ENCODE data around the gene MT1X. TPM values are rescaled to one million over a fixed set of nuclear protein-coding genes. Genes with fewer than 3 reads are reported as not detected.
A peak's percentile ranks its signal among the peaks of the same experiment; 100 is the strongest.

The MT1X gene
- total RNA-seq, 2 donors from 2014 or later, result 430 to 1,140 TPM

- Histone ChIP-seq H3K9me3 (no peaks in the 10 kb centered on the region), H3K4me3 (peak within 1 kb of the TSS; percentile 68 to 80), H3K4me1 (peaks cover 26% of the 10 kb centered on the region), H3K36me3 (replicated peaks in 1 of 2; ENCODE audit: insufficient read depth in 1 of 2, low read depth in 2 of 2) (no peaks in the 10 kb centered on the region), H3K27ac (peak within 1 kb of the TSS; percentile 46 to 89 (median 75)), H3K27me3 (no peaks in the 10 kb centered on the region)
- intact Hi-C loops (cut with DNase I), result no loop called here
- WGBS, 2 donors, result 0 to 1% methylated on average over 26 to 70 of the region's 70 CpGs
- ATAC-seq (peak; percentile 99), DNase-seq (peak; percentile 92 to 94 (median 93))
- TF ChIP-seq CTCF (IDR thresholded peaks at IDR 0.05), result no peak
- peak; percentile 23 to 71 (median 68) for TF ChIP-seq POLR2A (IDR thresholded peaks at IDR 0.05)
Measured at GRCh38 chr16:56729735-56730662, 47.7 kb downstream of the MT1X start, which contains the start of gene NUP93. Gene NUP93, plus strand, starts transcription at chr16:56730129. Its CDS starts 18,119 bp downstream, at chr16:56748248.

- peaks cover 25% of the 10 kb centered on the region for H3K4me1 ChIP-seq
- H3K27ac ChIP-seq, result no peak overlapping the region
- 79% methylated on average over 2 of the region's 2 CpGs for whole genome bisulfite sequencing, 2 donors
- no peak overlapping the region for H3K4me3 ChIP-seq
- no peaks in the 10 kb centered on the region for H3K27me3 ChIP-seq
- TF ChIP-seq POLR2A (IDR thresholded peaks at IDR 0.05), result no peak
- TF ChIP-seq CTCF (IDR thresholded peaks at IDR 0.05), result no peak
- no peak for DNase-seq
- H3K9me3 ChIP-seq, result no peaks in the 10 kb centered on the region
- ATAC-seq, result no peak
- intact Hi-C loops (cut with DNase I), result no loop called here
- H3K36me3 ChIP-seq (replicated peaks in 1 of 2; ENCODE audit: insufficient read depth in 1 of 2, low read depth in 2 of 2), result no peaks in the 10 kb centered on the region
Measured at GRCh38 chr16:56732366-56732765, 50.1 kb downstream of the MT1X start.

- no peaks in the 10 kb centered on the region for H3K9me3 ChIP-seq
- no peak overlapping the region for H3K4me3 ChIP-seq
- DNase-seq, result no peak
- H3K27ac ChIP-seq, result no peak overlapping the region
- TF ChIP-seq CTCF (IDR thresholded peaks at IDR 0.05), result no peak
- no peak for TF ChIP-seq POLR2A (IDR thresholded peaks at IDR 0.05)
- WGBS, 2 donors, result 88 to 96% methylated on average over 1 of the region's 1 CpG
- ATAC-seq, result no peak
- H3K27me3 ChIP-seq, result no peaks in the 10 kb centered on the region
- intact Hi-C loops (cut with DNase I), result no loop called here
- H3K4me1 ChIP-seq, result peaks cover 23% of the 10 kb centered on the region
- no peaks in the 10 kb centered on the region for H3K36me3 ChIP-seq (replicated peaks in 1 of 2; ENCODE audit: insufficient read depth in 1 of 2, low read depth in 2 of 2)
Measured at GRCh38 chr16:56732832-56733231, 50.6 kb downstream of the MT1X start.

Other genes starting within 250 kb of the MT1X start
- gene NUDT21, start 231.1 kb upstream of the MT1X start, total RNA-seq, result 10 to 100 TPM in 1 of 2 donors, 1 to 10 TPM in 1; 9.2 to 24.6 TPM
- gene OGFOD1, start 230.9 kb upstream of the MT1X start, total RNA-seq, result 10 to 100 TPM in 1 of 2 donors, 1 to 10 TPM in 1; 6.6 to 15.6 TPM
- gene BBS2, start 162.4 kb upstream of the MT1X start, total RNA-seq, result 10 to 100 TPM; 14.3 to 19.1 TPM
- not detected for gene MT4, start 117.4 kb upstream of the MT1X start, total RNA-seq
- gene MT3, start 92.9 kb upstream of the MT1X start, total RNA-seq, result not detected
- 100 to 1,000 TPM in 1 of 2 donors, 10 to 100 TPM in 1; 20.0 to 211 TPM for gene MT2A, start 73.9 kb upstream of the MT1X start, total RNA-seq
- gene MT1E, start 56.7 kb upstream of the MT1X start, total RNA-seq, result 100 to 1,000 TPM in 1 of 2 donors, 10 to 100 TPM in 1; 99.9 to 679 TPM
- 100 to 1,000 TPM in 1 of 2 donors, 1 to 10 TPM in 1; 9.6 to 112 TPM for gene MT1M, start 49.8 kb upstream of the MT1X start, total RNA-seq
- 100 to 1,000 TPM in 1 of 2 donors, not detected in 1; 268 TPM for gene MT1A, start 43.8 kb upstream of the MT1X start, total RNA-seq
- gene MT1B, start 30.6 kb upstream of the MT1X start, total RNA-seq, result not detected
- gene MT1F, start 24.5 kb upstream of the MT1X start, total RNA-seq, result 10 to 100 TPM; 27.5 to 92.0 TPM
- gene MT1G, start 14.4 kb upstream of the MT1X start, total RNA-seq, result 100 to 1,000 TPM in 1 of 2 donors, 10 to 100 TPM in 1; 95.2 to 413 TPM
- gene MT1H, start 12.7 kb upstream of the MT1X start, total RNA-seq, result 1 to 10 TPM; 4.9 to 8.8 TPM
- 10 to 100 TPM; 12.2 to 19.1 TPM for gene NUP93, start 47.7 kb downstream of the MT1X start, total RNA-seq
- not detected for gene SLC12A3, start 182.7 kb downstream of the MT1X start, total RNA-seq
- gene HERPUD1, start 249.7 kb downstream of the MT1X start, total RNA-seq, result 100 to 1,000 TPM; 211 to 293 TPM